ENCODE data around the gene ZNF57.

GRCh38 chr19:2922987-2923386 is 22.3 kb downstream of the ZNF57 start:
- no peak for TF ChIP-seq CTCF (conservative IDR thresholded peaks at IDR 0.05 in 1 of 2, IDR thresholded peaks at IDR 0.05 in 1 of 2; ENCODE audit: low read depth in 1 of 2, low read length in 2 of 2)
- TF ChIP-seq EZH2 (IDR thresholded peaks at IDR 0.05; ENCODE audit: low read length, missing control alignments) = no peak

Measured in fibroblast of lung (primary cell).